RWPE1 (cell line): ENCODE results near the gene OTOG.

ENCODE experiments used
- CTCF ChIA-PET: fragments of 350-600 bp; sonication (Branson Sonifier 250); formaldehyde crosslinking; extraction: SDS; loops from one replicate; lab custom pipeline; 2021; lab: Yijun Ruan, JAX
- POLR2A ChIA-PET: fragments of 400-600 bp; formaldehyde crosslinking; extraction: SDS; loops from one replicate; lab custom pipeline; 2020; ENCODE audit warnings: antibody characterized with exemption; ENCODE audit not compliant: low non-redundant PET; lab: Yijun Ruan, JAX
- DNase-seq: peaks from one replicate; pipeline ENCODE4 v3.0.0; 2012; ENCODE audit warnings: low spot score
- H3K27ac ChIP-seq: fragments of 450-650 bp; 2 replicates; pipeline ENCODE4 v1.5.1; 2017
- CTCF ChIP-seq: fragments of 450-650 bp; conservative IDR thresholded peaks from 2 replicates; pipeline ENCODE4 v1.5.1; 2017; ENCODE audit warnings: low read depth, mild to moderate bottlenecking

The OTOG gene

GRCh38 chr11:17601676-17602075 is 54.6 kb downstream of the OTOG start:
- POLR2A ChIA-PET = no interaction called here
- TF ChIP-seq CTCF = no peak
- no peak overlapping the region for H3K27ac ChIP-seq
- CTCF ChIA-PET = interaction anchor here (0.7 to 2.6 kb wide), 2 partner anchors 71 to 129 kb away, joined by 3 to 8 read pairs; no protein-coding TSS in a partner anchor
- no peak for DNase-seq

GRCh38 chr11:17602105-17603001 is 55.3 kb downstream of the OTOG start:
- DNase-seq = no peak
- TF ChIP-seq CTCF = no peak
- ChIA-PET POLR2A (no interaction called here), CTCF (interaction anchor here (0.7 to 2.6 kb wide), 2 partner anchors 70 to 128 kb away, joined by 3 to 8 read pairs; no protein-coding TSS in a partner anchor)
- H3K27ac ChIP-seq = no peak overlapping the region

- CTCF ChIA-PET = interaction anchor here (2.6 kb wide), 1 partner anchor 128 kb away, joined by 8 read pairs; no protein-coding TSS in a partner anchor
- no peak for TF ChIP-seq CTCF
- no peak for DNase-seq
- no peak overlapping the region for H3K27ac ChIP-seq
- POLR2A ChIA-PET = no interaction called here
These were observed 56.2 kb downstream of the OTOG start for GRCh38 chr11:17603056-17603825.

GRCh38 chr11:17604201-17604914 is 57.3 kb downstream of the OTOG start:
- ChIA-PET CTCF (no interaction called here), POLR2A (no interaction called here)
- TF ChIP-seq CTCF = no peak
- no peak overlapping the region for H3K27ac ChIP-seq
- DNase-seq = no peak

GRCh38 chr11:17604915-17605233 is 57.8 kb downstream of the OTOG start:
- TF ChIP-seq CTCF = no peak
- H3K27ac ChIP-seq = no peak overlapping the region
- ChIA-PET CTCF (no interaction called here), POLR2A (no interaction called here)
- DNase-seq = no peak

GRCh38 chr11:17605651-17606122 is 58.6 kb downstream of the OTOG start:
- POLR2A ChIA-PET = no interaction called here
- no peak for TF ChIP-seq CTCF
- CTCF ChIA-PET = interaction anchor here (0.6 to 0.7 kb wide), 3 partner anchors 221 to 373 kb away, joined by 3 to 4 read pairs (median 3); no protein-coding TSS in a partner anchor
- no peak overlapping the region for H3K27ac ChIP-seq
- DNase-seq = no peak
